Endothelial cell of umbilical vein (primary cell): ENCODE measurements around the gene SRGAP1. TPM values are rescaled to one million over a fixed set of nuclear protein-coding genes. Genes with fewer than 3 reads are reported as not detected.

Experiments
- BruUV-seq: library from RNA; stranded (reverse); fragments of 400-500 nt; replicated peaks from 2 replicates; lab custom pipeline; 2021; lab: Mats Ljungman, UMichigan
- CTCF ChIA-PET: fragments of 300-600, 350-600 bp; sonication (Branson Sonifier 250); formaldehyde crosslinking; loops from one replicate; lab custom pipeline; 2021; ENCODE audit warnings: antibody characterized with exemption, inconsistent platforms; lab: Charles Lee
- POLR2A ChIA-PET: fragments of 300-600, 350-600 bp; sonication (Branson Sonifier 250); formaldehyde crosslinking; loops from one replicate; lab custom pipeline; 2021; ENCODE audit warnings: antibody characterized with exemption, inconsistent platforms; lab: Charles Lee
- DNase-seq: peaks from one replicate; pipeline ENCODE4 v3.0.0-alpha.2; 2011; ENCODE audit warnings: low read depth, low spot score
- FAIRE-seq: peaks from 2 replicates; lab custom pipeline; 2011; peaks lifted over from hg19 to GRCh38; lab: Jason Lieb, UNC
- H2AFZ ChIP-seq: 2 replicates; pipeline ENCODE4 v1.6.0; 2012; ENCODE audit warnings: low read depth, low read length, control low read depth, inconsistent platforms
- H3K27ac ChIP-seq: 2 replicates; pipeline ENCODE4 v1.5.1; 2011; ENCODE audit warnings: low read depth, mild to moderate bottlenecking, control low read depth, low read length, moderate library complexity; ENCODE audit not compliant: insufficient read depth
- H3K27me3 ChIP-seq, 2 experiments: 2 replicates each; pipeline versions ENCODE4 v1.6.0 to v1.6.1; 2011; ENCODE audit warnings: low read length in 2 of 2, mixed read lengths in 1 of 2; ENCODE audit not compliant: control insufficient read depth in 2 of 2, insufficient read depth in 2 of 2
- H3K36me3 ChIP-seq, 2 experiments: 2 replicates in 1 of 2; 3 replicates in 1 of 2; pipeline ENCODE4 v1.5.1; 2011; ENCODE audit warnings: low read length in 2 of 2, mild to moderate bottlenecking in 1 of 2, moderate library complexity in 1 of 2; ENCODE audit not compliant: control insufficient read depth in 2 of 2, insufficient read depth in 2 of 2; ENCODE audit errors: extremely low read depth in 1 of 2
- H3K4me1 ChIP-seq: 3 replicates; pipeline ENCODE4 v1.5.1; 2011; ENCODE audit warnings: mild to moderate bottlenecking, low read length; ENCODE audit not compliant: control insufficient read depth, insufficient read depth; ENCODE audit errors: extremely low read depth
- H3K4me2 ChIP-seq: 2 replicates; pipeline ENCODE4 v1.6.1; 2011; ENCODE audit warnings: low read length, control low read depth, mixed read lengths; ENCODE audit not compliant: insufficient read depth
- H3K4me3 ChIP-seq, 3 experiments: fragments of 200-600 bp in 1 of 3; sonication (generic), shearing (Covaris generic) in 1 of 3; replicated peaks in 1 of 3; 2 replicates each; pipeline ENCODE4 v1.5.1; 2011 to 2016; ENCODE audit warnings: control low read depth in 3 of 3, low read length in 3 of 3, mild to moderate bottlenecking in 2 of 3, inconsistent platforms in 1 of 3, low read depth in 1 of 3, moderate library complexity in 1 of 3; ENCODE audit not compliant: insufficient read depth in 1 of 3
- H3K79me2 ChIP-seq: 2 replicates; pipeline ENCODE4 v1.6.0; 2012; ENCODE audit warnings: low read length, inconsistent platforms; ENCODE audit not compliant: control insufficient read depth, insufficient read depth
- H3K9ac ChIP-seq: replicated peaks from 2 replicates; pipeline ENCODE3; 2011; ENCODE audit warnings: low read length, control low read depth; ENCODE audit not compliant: insufficient read depth; ENCODE audit errors: extremely low read depth
- H3K9me1 ChIP-seq: replicated peaks from 3 replicates; pipeline ENCODE4 v1.6.0; 2011; ENCODE audit warnings: mild to moderate bottlenecking, low read length; ENCODE audit not compliant: control insufficient read depth, insufficient read depth; ENCODE audit errors: extremely low read depth
- H3K9me3 ChIP-seq: replicated peaks from 2 replicates; pipeline ENCODE4 v1.5.1; 2012; ENCODE audit warnings: low read length, inconsistent platforms; ENCODE audit not compliant: control insufficient read depth, insufficient read depth
- H4K20me1 ChIP-seq: replicated peaks from 2 replicates; pipeline ENCODE3; 2011; ENCODE audit warnings: mild to moderate bottlenecking, low read length; ENCODE audit not compliant: control insufficient read depth, insufficient read depth; ENCODE audit errors: extremely low read depth
- EZH2 ChIP-seq: IDR thresholded peaks from 2 replicates; pipeline ENCODE4 v1.6.1; 2012; ENCODE audit warnings: borderline replicate concordance, low read depth, mild to moderate bottlenecking, moderate library complexity, low read length, inconsistent platforms; ENCODE audit not compliant: severe bottlenecking
- FOS ChIP-seq: IDR thresholded peaks from 2 replicates; pipeline ENCODE4 v1.6.1; 2011; ENCODE audit warnings: mild to moderate bottlenecking, low read length, moderate library complexity, borderline replicate concordance; ENCODE audit not compliant: insufficient read depth
- GATA2 ChIP-seq: IDR thresholded peaks from 2 replicates; pipeline ENCODE4 v1.7.0; 2011; ENCODE audit warnings: low read depth, mild to moderate bottlenecking, moderate library complexity, mixed read lengths, low read length; ENCODE audit not compliant: insufficient read length, insufficient read depth
- JUN ChIP-seq: IDR thresholded peaks from 2 replicates; pipeline ENCODE4 v1.6.1; 2011; ENCODE audit warnings: borderline replicate concordance, low read depth; ENCODE audit not compliant: insufficient read length, insufficient read depth
- MYC ChIP-seq: IDR thresholded peaks from one replicate; pipeline ENCODE4 v1.6.1; 2011; ENCODE audit warnings: mild to moderate bottlenecking, low read depth, low read length
- POLR2A ChIP-seq: IDR thresholded peaks from 2 replicates; pipeline ENCODE4 v1.6.1; 2012; ENCODE audit warnings: low read depth, mild to moderate bottlenecking, control low read depth, low read length
- POLR2AphosphoS5 ChIP-seq: IDR thresholded peaks from 2 replicates; pipeline ENCODE4 v1.6.1; 2012; ENCODE audit warnings: low read depth, mild to moderate bottlenecking, control low read depth, low read length, moderate library complexity; ENCODE audit not compliant: insufficient read depth
- dilution Hi-C: fragments of 300-500 bp; cut with MboI; formaldehyde crosslinking; loops from one replicate; pipeline ENCODE4 v1.15.0; 2019; ENCODE audit warnings: low sequenced_read_pairs; ENCODE audit not compliant: extremely low pct_ligation_motif_present
- intact Hi-C: fragments of 100-400 bp; cut with micrococcal nuclease; formaldehyde crosslinking; loops from one replicate; pipeline ENCODE4 v1.10.0; 2022
- polyA plus RNA-seq, 4 experiments: library from polyadenylated mRNA; depleted of rRNA in 3 of 4; stranded (reverse) in 3 of 4; unstranded in 1 of 4; fragments of >200 nt; gene quantifications; 2 replicates each; pipeline versions ENCODE4 v1.2.1 to v1.2.3, GENCODE V29; 2011 to 2012; ENCODE audit warnings: missing spikeins in 1 of 4
- total RNA-seq: library from RNA; stranded (reverse); gene quantifications from 2 replicates; pipeline ENCODE4 v1.2.3, GENCODE V29; 2021
- TF ChIP-seq, protein P1 (sequence below): IDR thresholded peaks from 2 replicates; pipeline ENCODE4 v1.6.1; 2011; ENCODE audit not compliant: insufficient read depth, insufficient read length
- TF ChIP-seq, protein P2 (sequence below), 2 donors: IDR thresholded peaks; 1 replicate in 1 of 2; 2 replicates in 1 of 2; pipeline ENCODE4 v1.5.1; 2011; ENCODE audit warnings: low read length in 2 of 2, mild to moderate bottlenecking in 2 of 2, moderate library complexity in 2 of 2, control low read depth in 1 of 2, inconsistent platforms in 1 of 2, low read depth in 1 of 2; ENCODE audit not compliant: insufficient read depth in 1 of 2; ENCODE audit errors: extremely low read depth in 1 of 2

The SRGAP1 gene
- total and polyA plus RNA-seq, 2 donors (not counting 3 experiments of a cell fraction or from before 2014, with no cell fraction given): 4.9 to 16.3 TPM

DNA sequence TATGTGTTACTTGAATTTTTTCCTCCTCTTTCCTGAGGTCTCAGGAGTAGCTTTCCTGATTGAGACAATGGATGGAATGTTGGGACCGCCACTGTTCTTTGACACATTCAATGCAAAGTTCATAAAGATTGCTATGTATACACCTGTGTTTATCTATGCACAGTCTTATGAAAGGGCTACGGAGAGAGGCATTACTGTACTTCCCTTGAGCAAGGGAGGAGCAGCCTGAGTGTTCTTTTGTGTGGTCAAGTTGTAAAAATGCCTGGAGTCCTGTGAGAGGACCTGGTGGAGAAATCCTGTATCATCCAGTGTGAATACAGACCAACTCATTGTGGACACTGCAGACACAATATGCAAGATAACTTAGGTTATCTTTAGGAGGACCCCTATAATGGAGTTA is 1.2 kb downstream of the SRGAP1 start:
- H3K4me2 ChIP-seq: peak overlapping the region; percentile 89
- POLR2A ChIA-PET: no interaction called here
- H3K9ac ChIP-seq: peak overlapping the region; percentile 77
- H3K9me1 ChIP-seq: no peaks in the 10 kb centered on the region
- H3K79me2 ChIP-seq: peaks cover 32% of the 10 kb centered on the region
- no peaks in the 10 kb centered on the region for H3K36me3 ChIP-seq
- TF ChIP-seq, protein P1, sequence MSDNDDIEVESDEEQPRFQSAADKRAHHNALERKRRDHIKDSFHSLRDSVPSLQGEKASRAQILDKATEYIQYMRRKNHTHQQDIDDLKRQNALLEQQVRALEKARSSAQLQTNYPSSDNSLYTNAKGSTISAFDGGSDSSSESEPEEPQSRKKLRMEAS: no peak
- no peak for TF ChIP-seq POLR2A
- TF ChIP-seq MYC: no peak
- no peak for TF ChIP-seq JUN
- DNase-seq: peak; percentile 56
- peaks cover 15% of the 10 kb centered on the region for H3K4me1 ChIP-seq
- CTCF ChIA-PET: interaction anchor here (1.1 to 3.7 kb wide), 14 partner anchors 9 to 411 kb away, joined by 3 to 56 read pairs (median 12); no protein-coding TSS in a partner anchor
- peak overlapping the region; percentile 39 to 70 (median 63) for H3K4me3 ChIP-seq
- H4K20me1 ChIP-seq: no peaks in the 10 kb centered on the region
- H3K9me3 ChIP-seq: no peaks in the 10 kb centered on the region
- peak overlapping the region; percentile 13 for H3K27ac ChIP-seq
- peak; percentile 71 for FAIRE-seq
- no peaks in the 10 kb centered on the region for H3K27me3 ChIP-seq
- no TSS peak for BruUV-seq
- dilution Hi-C loops (no loop called here), intact Hi-C loops (loop anchor here (2.0 kb wide), 3 partner anchors 125 to 233 kb away; no protein-coding TSS in a partner anchor)
- peak overlapping the region; percentile 53 for H2AFZ ChIP-seq

DNA sequence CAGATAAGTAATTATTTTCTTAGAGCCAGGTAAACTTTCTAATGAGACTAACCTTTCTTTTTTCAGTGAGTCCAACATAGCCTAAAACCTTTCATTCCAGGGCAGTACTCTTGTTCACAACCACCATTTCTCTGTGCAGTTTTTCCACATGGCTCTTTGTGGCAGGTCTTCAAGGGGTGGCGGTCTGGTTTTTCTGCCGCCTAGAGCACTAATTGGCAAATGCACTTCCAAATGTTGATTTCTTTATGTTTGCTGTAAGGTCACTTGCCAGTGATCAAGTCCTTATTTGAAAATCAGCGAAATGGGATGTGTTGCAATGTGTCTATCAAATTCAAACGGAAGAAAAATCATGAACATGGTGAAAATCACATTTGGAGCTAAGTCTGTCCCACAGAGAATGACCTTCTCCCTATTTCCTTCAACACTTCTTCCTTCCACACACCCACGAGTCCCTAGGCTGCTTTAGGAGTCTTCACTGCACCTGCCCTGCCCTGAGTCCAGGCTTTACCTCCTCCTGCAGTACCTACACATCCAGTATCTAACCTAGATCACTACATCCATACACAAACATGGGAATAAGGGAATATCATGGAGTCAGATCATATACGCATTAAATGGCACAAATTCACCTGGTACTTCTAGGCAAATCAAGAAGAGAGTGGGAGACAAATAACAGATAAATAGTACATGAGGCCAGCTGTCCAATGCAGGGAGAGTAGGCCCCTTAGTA is 1.9 kb downstream of the SRGAP1 start:
- POLR2A ChIA-PET: no interaction called here
- H3K27ac ChIP-seq: peak overlapping the region; percentile 13
- intact Hi-C loops: no loop called here

More for the DNA sequence above, 1.9 kb downstream of the SRGAP1 start:
- Histone ChIP-seq H3K4me3 (peak overlapping the region in 2 of 3 experiments; percentile 39 to 70), H3K79me2 (peaks cover 32% of the 10 kb centered on the region), H3K4me2 (peak overlapping the region; percentile 89), H3K4me1 (peaks cover 15% of the 10 kb centered on the region), H3K27me3 (no peaks in the 10 kb centered on the region), H3K9ac (peak overlapping the region; percentile 77), H3K36me3 (no peaks in the 10 kb centered on the region), H2AFZ (no peak overlapping the region), H3K9me1 (no peaks in the 10 kb centered on the region), H4K20me1 (no peaks in the 10 kb centered on the region), H3K9me3 (no peaks in the 10 kb centered on the region)
- peak; percentile 8 for FAIRE-seq
- no peak for TF ChIP-seq EZH2
- TF ChIP-seq, protein P2, sequence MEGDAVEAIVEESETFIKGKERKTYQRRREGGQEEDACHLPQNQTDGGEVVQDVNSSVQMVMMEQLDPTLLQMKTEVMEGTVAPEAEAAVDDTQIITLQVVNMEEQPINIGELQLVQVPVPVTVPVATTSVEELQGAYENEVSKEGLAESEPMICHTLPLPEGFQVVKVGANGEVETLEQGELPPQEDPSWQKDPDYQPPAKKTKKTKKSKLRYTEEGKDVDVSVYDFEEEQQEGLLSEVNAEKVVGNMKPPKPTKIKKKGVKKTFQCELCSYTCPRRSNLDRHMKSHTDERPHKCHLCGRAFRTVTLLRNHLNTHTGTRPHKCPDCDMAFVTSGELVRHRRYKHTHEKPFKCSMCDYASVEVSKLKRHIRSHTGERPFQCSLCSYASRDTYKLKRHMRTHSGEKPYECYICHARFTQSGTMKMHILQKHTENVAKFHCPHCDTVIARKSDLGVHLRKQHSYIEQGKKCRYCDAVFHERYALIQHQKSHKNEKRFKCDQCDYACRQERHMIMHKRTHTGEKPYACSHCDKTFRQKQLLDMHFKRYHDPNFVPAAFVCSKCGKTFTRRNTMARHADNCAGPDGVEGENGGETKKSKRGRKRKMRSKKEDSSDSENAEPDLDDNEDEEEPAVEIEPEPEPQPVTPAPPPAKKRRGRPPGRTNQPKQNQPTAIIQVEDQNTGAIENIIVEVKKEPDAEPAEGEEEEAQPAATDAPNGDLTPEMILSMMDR (IDR thresholded peaks at IDR 0.05; ENCODE audit: extremely low read depth in 1 of 2, insufficient read depth in 1 of 2, low read depth in 1 of 2, low read length in 2 of 2): no peak
- TF ChIP-seq, protein P1: no peak
- TF ChIP-seq JUN: no peak
- TF ChIP-seq MYC: no peak
- TF ChIP-seq POLR2AphosphoS5: no peak
- no peak for TF ChIP-seq FOS
- no peak for TF ChIP-seq GATA2
- no peak for TF ChIP-seq POLR2A
- dilution Hi-C loops: no loop called here
- CTCF ChIA-PET: interaction anchor here (1.2 to 3.7 kb wide), 6 partner anchors 26 to 391 kb away, joined by 3 to 56 read pairs (median 19); no protein-coding TSS in a partner anchor
- peak; percentile 45 for DNase-seq
- no TSS peak for BruUV-seq
